Measurements from ENCODE around the gene RTKN2. TPM values are rescaled to one million over a fixed set of nuclear protein-coding genes. Genes with fewer than 3 reads are reported as not detected.

Gene RTKN2
- total and polyA plus RNA-seq, 9 of the 15 experiments (the other 6 are each of a cell fraction or from before 2014, with no cell fraction given), result 0.03 to 0.11 (median 0.05) TPM; not detected in 2

DNA sequence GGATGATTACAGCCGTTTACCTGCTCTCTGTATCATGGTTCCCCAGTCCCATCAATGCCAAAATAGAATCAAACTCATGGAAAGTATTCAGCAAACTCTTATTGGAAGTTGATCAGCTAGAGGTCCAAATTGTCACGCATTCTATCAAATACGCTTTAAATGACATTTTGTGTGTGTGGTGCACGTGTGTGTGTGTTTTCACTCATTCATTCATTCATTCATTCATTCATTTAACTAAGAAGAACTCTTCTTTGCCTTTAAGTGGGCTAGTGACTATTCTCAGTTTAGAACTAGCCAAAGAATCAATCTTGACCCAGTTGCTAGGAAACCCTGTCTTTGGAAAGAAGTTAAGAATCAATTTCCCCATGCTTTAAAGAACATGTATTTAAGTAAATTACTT lies 102.8 kb downstream of the RTKN2 start:
- H3K36me3 ChIP-seq (ENCODE audit: control insufficient read depth, insufficient read depth, low read length), result no peaks in the 10 kb centered on the region
- H3K4me1 ChIP-seq (replicated peaks in 1 of 2; ENCODE audit: control insufficient read depth in 2 of 2, insufficient read depth in 2 of 2, low read length in 2 of 2), result no peaks in the 10 kb centered on the region
- no TSS peak for BruUV-seq (replicated peaks)
- in situ Hi-C loops (cut with MboI), result no loop called here
- no peaks in the 10 kb centered on the region for H3K79me2 ChIP-seq (ENCODE audit: control insufficient read depth, insufficient read depth, low read length)
- FAIRE-seq, result no peak
- no peak overlapping the region for H3K4me3 ChIP-seq
- H3K9me3 ChIP-seq (replicated peaks; ENCODE audit: control insufficient read depth, insufficient read depth, low read depth, low read length), result no peaks in the 10 kb centered on the region
- peak; percentile 79 for TF ChIP-seq ZNF24 (IDR thresholded peaks at IDR 0.05)
- TF ChIP-seq FOXJ3 (CRISPR knock-in tag; IDR thresholded peaks at IDR 0.05), result no peak
- WGBS (ENCODE audit: insufficient coverage, low coverage, missing lambda C conversion rate), result 23% methylated on average over 4 of the region's 4 CpGs
- DNase-seq (ENCODE audit: extremely low read depth in 1 of 4, low spot score in 3 of 4), result no peak
- POLR2A ChIA-PET, result no interaction called here
- H3K9me1 ChIP-seq (ENCODE audit: control insufficient read depth, insufficient read depth, low read length), result no peaks in the 10 kb centered on the region
- CTCF ChIA-PET (ENCODE audit: low intra/inter-chr PET ratio), result no interaction called here
- no peak overlapping the region for H3K4me2 ChIP-seq (ENCODE audit: insufficient read depth, low read length)
- H3K27me3 ChIP-seq (ENCODE audit: control insufficient read depth in 2 of 2, insufficient read depth in 2 of 2, low read length in 2 of 2), result no peaks in the 10 kb centered on the region
- H2AFZ ChIP-seq (ENCODE audit: low read depth, low read length), result no peak overlapping the region
- ATAC-seq, result no peak
- H3K27ac ChIP-seq (ENCODE audit: extremely low read depth, low read depth, low read length), result no peak overlapping the region
- intact Hi-C loops (cut with micrococcal nuclease), result no loop called here
- no peak overlapping the region for H3K9ac ChIP-seq (ENCODE audit: insufficient read depth in 1 of 2, low read depth in 2 of 2, low read length in 2 of 2)
- H4K20me1 ChIP-seq (replicated peaks; ENCODE audit: control insufficient read depth, insufficient read depth, low read length), result no peaks in the 10 kb centered on the region

DNA sequence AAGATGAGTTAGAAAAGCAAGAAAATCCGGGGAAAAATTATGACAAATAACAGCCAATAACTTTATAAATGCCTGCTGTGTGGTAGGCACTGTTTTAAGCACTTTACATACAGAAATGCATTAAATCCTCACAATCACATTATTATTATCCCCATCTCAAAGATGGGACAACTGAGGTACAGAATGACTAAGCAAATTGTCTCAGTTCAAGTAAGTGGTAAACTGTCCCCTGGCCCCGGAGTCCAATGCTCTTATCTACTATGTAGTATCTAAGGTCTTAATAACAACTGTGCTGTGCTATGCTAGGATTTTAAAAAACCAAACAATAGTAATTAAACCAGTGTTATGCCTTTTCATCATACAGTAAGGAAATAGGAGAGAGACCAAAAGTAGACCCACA lies 105.6 kb downstream of the RTKN2 start:
- H3K27me3 ChIP-seq (ENCODE audit: control insufficient read depth in 2 of 2, insufficient read depth in 2 of 2, low read length in 2 of 2), result no peaks in the 10 kb centered on the region
- 0% methylated on average over 2 of the region's 2 CpGs for WGBS (ENCODE audit: insufficient coverage, low coverage, missing lambda C conversion rate)
- no peak overlapping the region for H3K27ac ChIP-seq (ENCODE audit: extremely low read depth, low read depth, low read length)
- no peaks in the 10 kb centered on the region for H3K79me2 ChIP-seq (ENCODE audit: control insufficient read depth, insufficient read depth, low read length)
- ChIA-PET CTCF (ENCODE audit: low intra/inter-chr PET ratio) (no interaction called here), POLR2A (no interaction called here)
- DNase-seq (ENCODE audit: extremely low read depth in 1 of 4, low spot score in 3 of 4), result no peak
- H4K20me1 ChIP-seq (replicated peaks; ENCODE audit: control insufficient read depth, insufficient read depth, low read length), result no peaks in the 10 kb centered on the region
- intact Hi-C loops (cut with micrococcal nuclease) (no loop called here), in situ Hi-C loops (cut with MboI) (no loop called here)
- H3K9me3 ChIP-seq (replicated peaks; ENCODE audit: control insufficient read depth, insufficient read depth, low read depth, low read length), result no peaks in the 10 kb centered on the region
- ATAC-seq, result no peak
- H3K36me3 ChIP-seq (ENCODE audit: control insufficient read depth, insufficient read depth, low read length), result no peaks in the 10 kb centered on the region
- H3K4me2 ChIP-seq (ENCODE audit: insufficient read depth, low read length), result no peak overlapping the region
- no peaks in the 10 kb centered on the region for H3K4me1 ChIP-seq (replicated peaks in 1 of 2; ENCODE audit: control insufficient read depth in 2 of 2, insufficient read depth in 2 of 2, low read length in 2 of 2)
- H3K9ac ChIP-seq (ENCODE audit: insufficient read depth in 1 of 2, low read depth in 2 of 2, low read length in 2 of 2), result no peak overlapping the region
- no TSS peak for BruUV-seq (replicated peaks)
- no peaks in the 10 kb centered on the region for H3K9me1 ChIP-seq (ENCODE audit: control insufficient read depth, insufficient read depth, low read length)
- no peak overlapping the region for H2AFZ ChIP-seq (ENCODE audit: low read depth, low read length)
- FAIRE-seq, result no peak
- H3K4me3 ChIP-seq, result no peak overlapping the region
- 0 out of 2 replicates have a peak, but pooled peaks have one; percentile 20 for TF ChIP-seq NFE2 (IDR thresholded peaks at IDR 0.05; ENCODE audit: low read depth)
- TF ChIP-seq, protein P1, sequence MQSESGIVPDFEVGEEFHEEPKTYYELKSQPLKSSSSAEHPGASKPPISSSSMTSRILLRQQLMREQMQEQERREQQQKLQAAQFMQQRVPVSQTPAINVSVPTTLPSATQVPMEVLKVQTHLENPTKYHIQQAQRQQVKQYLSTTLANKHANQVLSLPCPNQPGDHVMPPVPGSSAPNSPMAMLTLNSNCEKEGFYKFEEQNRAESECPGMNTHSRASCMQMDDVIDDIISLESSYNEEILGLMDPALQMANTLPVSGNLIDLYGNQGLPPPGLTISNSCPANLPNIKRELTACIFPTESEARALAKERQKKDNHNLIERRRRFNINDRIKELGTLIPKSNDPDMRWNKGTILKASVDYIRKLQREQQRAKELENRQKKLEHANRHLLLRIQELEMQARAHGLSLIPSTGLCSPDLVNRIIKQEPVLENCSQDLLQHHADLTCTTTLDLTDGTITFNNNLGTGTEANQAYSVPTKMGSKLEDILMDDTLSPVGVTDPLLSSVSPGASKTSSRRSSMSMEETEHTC (IDR thresholded peaks at IDR 0.05), result no peak
- TF ChIP-seq, protein P2, sequence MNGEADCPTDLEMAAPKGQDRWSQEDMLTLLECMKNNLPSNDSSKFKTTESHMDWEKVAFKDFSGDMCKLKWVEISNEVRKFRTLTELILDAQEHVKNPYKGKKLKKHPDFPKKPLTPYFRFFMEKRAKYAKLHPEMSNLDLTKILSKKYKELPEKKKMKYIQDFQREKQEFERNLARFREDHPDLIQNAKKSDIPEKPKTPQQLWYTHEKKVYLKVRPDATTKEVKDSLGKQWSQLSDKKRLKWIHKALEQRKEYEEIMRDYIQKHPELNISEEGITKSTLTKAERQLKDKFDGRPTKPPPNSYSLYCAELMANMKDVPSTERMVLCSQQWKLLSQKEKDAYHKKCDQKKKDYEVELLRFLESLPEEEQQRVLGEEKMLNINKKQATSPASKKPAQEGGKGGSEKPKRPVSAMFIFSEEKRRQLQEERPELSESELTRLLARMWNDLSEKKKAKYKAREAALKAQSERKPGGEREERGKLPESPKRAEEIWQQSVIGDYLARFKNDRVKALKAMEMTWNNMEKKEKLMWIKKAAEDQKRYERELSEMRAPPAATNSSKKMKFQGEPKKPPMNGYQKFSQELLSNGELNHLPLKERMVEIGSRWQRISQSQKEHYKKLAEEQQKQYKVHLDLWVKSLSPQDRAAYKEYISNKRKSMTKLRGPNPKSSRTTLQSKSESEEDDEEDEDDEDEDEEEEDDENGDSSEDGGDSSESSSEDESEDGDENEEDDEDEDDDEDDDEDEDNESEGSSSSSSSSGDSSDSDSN (IDR thresholded peaks at IDR 0.05; ENCODE audit: borderline replicate concordance in 1 of 2, low read depth in 2 of 2, low read length in 2 of 2), result no peak
- TF ChIP-seq RBM25 (IDR thresholded peaks at IDR 0.05; ENCODE audit: low read depth, low read length, severe bottlenecking), result peak; percentile 24
- 0 out of 2 replicates have a peak, but pooled peaks have one; percentile 24 for TF ChIP-seq MAFF (IDR thresholded peaks at IDR 0.05; ENCODE audit: low read length)
- no peak for TF ChIP-seq ZNF717 (CRISPR knock-in tag; IDR thresholded peaks at IDR 0.05)

Data from K562 (cell line).